Measurements from ENCODE around the gene CDH19.
"Not testable (repeated sequence)": the region's sequence is repeated elsewhere in the genome, so short reads cannot be mapped to it uniquely, and the experiment has no call there.

CDH19 gene

DNA sequence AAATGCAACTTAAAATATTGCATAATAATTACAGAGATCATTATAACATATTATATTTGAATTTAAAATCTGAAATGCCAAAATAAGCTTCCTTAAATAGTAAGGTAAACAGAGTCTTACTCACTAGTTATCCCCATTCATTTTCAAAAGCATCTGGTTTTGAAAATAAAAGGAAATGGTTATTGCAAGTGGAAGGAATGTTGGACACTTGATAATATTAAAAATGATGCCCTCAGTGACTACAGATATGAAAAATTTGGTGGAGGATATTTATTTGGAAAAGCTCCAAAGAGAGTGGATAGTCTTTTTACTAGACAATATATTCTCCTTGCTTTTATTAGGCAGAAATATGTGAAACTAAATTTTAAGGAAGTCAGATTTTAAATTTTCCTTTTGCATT lies 39.7 kb downstream of the CDH19 start:
- DNase-seq (ENCODE audit: low read depth in 2 of 3, low spot score in 1 of 3): no peak

DNA sequence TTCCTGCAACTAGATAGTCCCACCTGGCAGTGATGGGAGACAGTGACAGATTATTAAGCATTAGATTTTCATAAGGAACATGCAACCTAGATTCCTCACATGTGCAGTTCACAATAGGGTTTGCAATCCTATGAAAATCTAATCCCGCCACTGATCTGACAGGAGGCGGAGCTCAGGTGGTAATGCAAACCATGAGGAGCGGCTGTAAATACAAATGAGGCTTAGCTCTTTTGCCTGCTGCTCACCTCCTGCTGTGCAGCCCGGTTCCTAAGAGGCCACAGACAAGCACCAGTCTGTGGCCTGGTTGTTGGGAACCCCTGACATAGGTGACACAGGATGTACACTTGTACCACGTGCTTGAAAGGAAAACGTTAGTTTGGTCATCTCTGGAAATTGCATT lies 41.6 kb downstream of the CDH19 start:
- DNase-seq (ENCODE audit: low read depth in 2 of 3, low spot score in 1 of 3): no peak

DNA sequence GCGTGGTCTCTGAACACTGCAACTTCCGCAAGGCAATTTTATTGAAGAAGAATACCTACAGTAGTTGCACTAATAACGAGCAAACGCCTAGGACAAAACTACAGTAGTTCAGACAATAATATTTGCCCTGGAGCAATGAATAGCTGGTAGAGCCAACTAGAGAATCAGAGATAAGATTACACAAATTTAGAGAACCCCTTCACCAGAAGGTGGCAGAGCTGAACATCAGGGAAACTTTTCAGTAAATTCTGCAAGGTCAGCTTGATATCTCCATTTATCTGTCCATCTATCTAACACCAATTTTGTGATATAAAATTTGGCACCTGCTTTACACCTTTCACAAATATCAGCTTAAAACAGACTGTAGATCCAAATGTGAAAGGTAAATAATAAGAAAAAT lies 43.8 kb downstream of the CDH19 start:
- no peak for DNase-seq (ENCODE audit: low read depth in 2 of 3, low spot score in 1 of 3)

DNA sequence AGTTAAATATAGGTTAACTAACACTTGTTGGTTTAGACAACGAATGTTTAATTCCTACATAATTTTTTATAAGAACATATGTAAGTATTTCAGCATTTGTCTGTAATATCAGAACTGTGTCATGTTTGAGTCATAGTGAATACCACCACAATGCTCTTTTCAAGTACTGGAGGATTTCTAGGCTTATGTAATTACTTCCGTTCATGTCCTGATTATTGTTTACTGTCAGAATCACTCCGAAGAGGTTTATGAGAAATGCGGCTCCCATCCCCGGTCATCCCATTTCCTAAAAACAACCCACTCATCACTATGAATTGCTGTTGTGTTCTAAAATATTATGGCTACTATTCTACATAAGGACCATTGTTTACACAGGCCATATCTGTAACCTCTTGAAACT lies 45.1 kb downstream of the CDH19 start:
- no peak for DNase-seq (ENCODE audit: low read depth in 2 of 3, low spot score in 1 of 3)

DNA sequence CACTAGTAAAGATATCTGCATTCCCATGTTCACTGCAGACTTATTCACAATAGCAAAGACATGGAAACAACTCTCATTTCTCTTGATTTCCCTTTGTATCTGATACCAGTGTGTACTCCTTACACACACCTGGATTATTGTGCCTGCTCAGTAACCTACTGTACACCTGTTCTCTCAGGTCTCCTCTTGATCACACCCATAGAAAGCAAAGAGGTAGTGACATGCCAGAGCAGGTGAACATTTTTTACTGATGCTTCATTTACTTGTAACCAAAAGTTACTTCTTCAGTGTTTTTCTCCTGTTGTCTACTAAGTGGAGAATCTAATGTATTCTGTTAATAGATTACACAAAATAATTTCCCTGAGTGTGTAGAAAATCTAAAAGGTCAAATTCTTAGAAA lies 46.8 kb downstream of the CDH19 start:
- DNase-seq (ENCODE audit: low read depth in 2 of 3, low spot score in 1 of 3): no peak

DNA sequence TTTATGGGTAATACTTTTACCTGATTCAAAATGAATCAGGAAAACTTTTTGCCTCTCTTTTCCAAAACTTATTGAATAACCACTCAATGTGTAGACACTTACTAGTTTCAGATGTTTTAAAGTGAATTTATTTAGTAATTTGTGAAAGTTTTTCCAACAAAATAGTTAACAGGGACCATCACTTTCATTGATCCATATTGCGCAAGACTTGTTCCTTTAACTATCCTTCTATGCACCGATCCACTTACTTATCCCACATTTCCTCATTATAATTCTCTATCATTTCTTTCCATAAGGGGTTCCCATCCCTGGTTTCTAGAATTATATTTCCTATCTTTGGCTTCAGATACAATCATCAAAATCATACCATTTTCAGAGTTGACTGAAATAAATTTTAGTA lies 48.3 kb downstream of the CDH19 start:
- DNase-seq (ENCODE audit: low read depth in 2 of 3, low spot score in 1 of 3): no peak

DNA sequence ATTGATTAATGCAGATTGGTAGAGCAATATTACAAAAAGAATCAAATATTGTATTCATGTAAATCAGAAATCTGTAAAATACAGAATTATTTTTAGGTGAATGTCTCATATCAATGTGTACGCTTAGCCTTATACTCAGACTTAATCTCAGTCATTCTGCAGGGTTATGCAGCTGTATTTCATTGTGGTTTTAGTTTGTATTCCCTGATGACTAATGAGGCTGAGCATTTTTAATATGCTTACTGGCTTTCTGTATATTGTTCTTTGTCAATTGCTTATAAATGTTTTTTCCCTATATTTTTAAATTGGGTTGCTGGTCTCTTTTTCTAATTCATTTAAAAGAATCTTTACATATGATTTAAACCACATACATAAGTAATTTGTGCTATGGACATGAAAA lies 50.1 kb downstream of the CDH19 start:
- no peak for DNase-seq (ENCODE audit: low read depth in 2 of 3, low spot score in 1 of 3)

DNA sequence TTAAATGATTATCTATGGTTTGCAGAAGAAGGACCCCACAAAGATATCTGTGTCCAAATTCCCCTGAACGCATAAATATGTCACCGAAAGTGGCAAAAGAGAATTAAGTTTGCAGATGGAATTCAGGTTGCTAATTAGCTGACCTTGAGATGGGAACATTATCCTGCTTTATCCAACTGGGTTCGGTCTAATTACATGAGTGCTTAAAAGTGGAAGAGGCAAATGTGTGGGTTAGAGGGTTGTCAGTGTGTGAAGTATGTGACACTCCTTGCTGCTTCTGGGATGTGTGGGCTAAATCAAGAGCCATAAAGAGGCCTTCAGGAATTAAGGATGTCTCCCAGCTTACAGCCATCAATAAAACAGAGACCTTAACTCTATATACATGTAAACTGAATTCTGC lies 53.5 kb downstream of the CDH19 start:
- DNase-seq (ENCODE audit: low read depth in 2 of 3, low spot score in 1 of 3): no peak

DNA sequence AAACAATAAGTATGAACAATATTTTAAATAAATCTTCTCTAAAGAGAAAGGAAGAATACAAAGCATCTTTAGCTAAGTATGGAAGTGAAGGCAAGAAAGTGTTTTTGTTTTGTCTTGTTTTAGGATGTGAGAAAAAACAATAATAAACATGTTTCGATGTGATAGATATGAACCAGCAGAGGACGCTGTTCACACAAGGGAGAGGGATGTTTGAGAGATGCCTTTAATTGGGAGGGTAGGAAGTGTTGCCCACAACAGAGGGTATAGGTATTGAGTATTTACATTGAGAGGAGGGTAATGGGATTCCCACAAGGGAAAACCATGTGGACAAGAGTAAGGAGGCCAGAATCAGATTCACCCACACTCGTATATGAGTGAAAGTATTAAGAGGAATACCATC lies 55.1 kb downstream of the CDH19 start:
- no peak for DNase-seq (ENCODE audit: low read depth in 2 of 3, low spot score in 1 of 3)

DNA sequence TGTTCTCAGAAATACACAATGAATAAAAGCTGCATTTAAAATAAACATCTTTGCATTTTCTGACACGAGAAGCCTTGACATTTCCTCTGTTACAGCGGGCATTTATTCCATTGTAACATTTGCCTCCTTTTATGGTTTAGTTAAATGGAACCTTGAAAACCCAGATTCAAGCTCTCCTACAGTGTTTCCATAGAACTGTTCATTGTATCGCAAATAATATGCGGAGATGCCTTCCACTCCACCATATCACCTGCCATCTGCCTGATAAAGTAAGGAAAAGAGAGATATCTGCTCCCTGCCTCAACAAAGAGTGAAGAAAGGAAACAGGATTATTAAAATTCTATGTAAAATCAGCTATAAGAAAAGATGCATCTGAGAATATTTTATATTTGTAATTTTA lies 69.8 kb downstream of the CDH19 start:
- no peak for DNase-seq (ENCODE audit: low read depth in 2 of 3, low spot score in 1 of 3)

DNA sequence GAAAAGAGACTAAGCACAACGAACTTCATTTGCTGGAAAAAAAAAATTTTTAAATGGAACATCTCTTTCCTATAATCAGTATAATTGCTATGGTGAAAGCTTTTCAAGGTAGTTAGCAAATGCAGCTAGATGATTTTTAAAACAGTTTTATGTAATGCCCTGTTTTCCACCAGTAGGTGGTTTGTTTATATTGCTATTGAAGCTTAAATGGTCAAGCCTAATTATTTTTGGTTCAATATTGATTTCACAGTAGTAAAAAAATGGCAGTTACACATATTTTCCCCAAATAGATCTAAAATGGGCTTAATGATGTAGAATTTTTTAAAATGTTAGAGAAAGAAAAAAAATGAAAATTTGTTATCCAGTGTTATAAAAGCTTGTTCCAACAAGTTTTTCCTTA lies 70.2 kb downstream of the CDH19 start:
- no peak for DNase-seq (ENCODE audit: low read depth in 2 of 3, low spot score in 1 of 3)

DNA sequence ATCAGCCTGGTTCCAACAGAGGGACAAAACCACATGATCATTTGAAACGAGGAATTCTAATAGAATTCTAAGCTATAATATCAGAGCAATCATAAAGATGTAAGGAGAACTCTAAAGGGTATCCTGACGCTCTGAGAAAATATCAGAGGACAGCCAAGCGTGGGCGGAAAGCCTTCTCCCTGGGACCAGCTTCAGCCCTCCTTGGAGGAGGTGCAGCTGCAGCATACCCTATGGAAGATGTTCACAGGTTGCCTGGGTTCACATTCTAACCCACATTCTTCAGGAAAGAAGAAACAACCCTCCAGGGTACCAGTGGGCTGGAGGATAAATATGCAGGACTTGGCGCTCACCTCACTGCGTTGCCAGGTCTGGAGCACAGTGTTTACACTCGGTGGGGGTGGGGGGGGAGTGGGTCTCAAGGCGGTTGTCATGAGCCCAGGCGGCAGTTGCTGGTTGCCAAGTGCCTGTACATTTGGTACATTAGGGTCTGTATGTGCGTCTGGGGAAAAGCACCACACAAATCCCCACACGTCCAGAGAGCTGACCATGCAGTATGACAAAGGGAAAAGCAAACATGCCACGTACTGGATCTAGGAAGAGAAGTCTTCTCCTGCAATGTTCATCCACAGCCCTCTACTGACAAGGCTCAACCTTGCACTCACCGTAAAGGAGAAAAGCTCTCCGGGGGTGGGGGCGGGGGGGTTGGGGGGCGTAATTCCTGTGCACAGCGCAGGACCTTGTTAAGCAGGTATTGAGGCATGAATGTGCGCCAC lies 80.5 kb downstream of the CDH19 start:
- DNase-seq (ENCODE audit: low read depth in 2 of 3, low spot score in 1 of 3): no peak

DNA sequence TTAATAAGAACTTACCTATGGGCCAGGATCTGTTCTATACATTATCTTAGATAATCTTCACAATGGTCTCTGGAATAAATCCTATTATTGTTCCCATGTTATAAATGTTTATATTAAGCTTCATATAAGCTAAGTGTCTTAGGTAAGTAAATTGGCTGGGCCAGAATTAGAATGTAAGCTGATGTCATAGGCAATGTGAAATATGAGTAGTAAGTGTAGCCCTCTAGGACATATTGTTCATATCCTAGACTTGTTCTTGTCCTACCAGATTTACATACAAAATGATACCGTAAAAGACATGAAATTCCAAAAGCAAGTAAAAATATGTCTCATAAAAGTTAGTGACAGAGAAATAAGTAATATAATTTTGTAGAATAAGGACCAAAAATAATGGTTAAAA lies 89.9 kb downstream of the CDH19 start:
- no peak for DNase-seq (ENCODE audit: low read depth in 2 of 3, low spot score in 1 of 3)

DNA sequence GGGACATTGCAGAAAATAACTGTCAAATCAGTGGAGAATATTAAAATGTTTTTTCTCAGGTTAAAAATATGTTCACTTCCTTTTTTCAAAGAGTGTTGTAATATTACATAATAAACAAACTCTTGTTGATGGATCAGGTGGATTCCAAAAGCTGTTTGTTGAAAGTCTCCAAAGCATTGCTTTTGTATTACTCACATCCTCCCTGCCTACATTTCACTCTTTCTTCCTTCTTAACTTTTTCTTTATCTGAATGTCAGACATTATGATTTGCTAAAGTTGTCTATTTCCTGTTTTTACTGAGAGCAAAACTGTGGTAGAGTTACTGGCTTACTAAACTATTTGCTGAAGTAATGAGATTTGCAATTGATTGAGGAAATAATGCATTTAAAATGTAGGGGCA lies 92.1 kb downstream of the CDH19 start:
- no peak for DNase-seq (ENCODE audit: low read depth in 2 of 3, low spot score in 1 of 3)

DNA sequence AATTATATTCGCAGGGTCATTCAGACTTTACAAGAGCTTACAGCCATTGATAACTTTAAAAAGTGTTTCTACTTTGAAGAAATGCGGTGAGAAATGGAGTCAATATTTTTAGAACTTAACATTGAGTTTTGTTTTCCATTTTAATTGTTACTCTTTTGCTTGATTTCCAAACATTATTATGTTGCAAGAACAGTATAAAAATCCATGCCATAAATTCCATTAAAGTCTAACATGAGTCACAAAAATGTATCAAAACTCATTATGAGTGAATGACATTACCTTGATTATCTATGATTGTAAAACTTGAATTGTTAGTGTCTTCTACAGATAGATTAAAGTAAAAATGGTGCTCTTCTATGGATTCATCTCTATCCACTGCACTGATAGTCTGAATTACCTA lies 92.6 kb downstream of the CDH19 start:
- DNase-seq (ENCODE audit: low read depth in 2 of 3, low spot score in 1 of 3): no peak

DNA sequence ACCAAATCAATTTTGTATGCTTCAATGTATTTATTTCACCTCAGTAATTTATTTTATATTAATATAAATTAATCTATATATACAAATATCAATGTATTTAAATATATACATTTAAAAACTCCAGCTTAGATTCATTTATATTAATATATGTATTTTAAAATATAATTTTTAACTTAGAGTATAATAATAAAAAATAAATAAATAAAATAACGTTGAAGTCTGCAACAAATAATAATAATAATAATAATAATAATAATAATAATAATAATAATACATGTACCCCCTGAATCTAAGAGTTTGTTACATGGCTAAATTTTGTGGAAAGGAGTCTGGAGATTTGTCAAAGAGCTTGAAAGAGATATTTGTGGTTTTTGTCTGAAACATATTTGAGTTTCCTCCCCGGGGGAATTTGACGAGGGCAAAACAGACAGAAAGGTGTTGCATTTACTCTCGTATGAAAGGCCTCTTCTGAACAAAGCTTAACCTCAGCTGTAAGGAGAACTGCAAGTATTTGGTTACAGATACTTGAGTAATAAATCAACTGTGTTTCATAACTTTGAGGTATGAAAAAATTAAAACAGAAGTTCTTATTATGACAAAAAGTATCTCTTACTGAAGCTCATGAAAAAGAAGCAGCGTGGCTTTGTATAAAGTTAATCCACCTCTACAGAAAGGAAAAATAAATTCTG lies 93.4 kb downstream of the CDH19 start:
- DNase-seq (ENCODE audit: low read depth in 2 of 3, low spot score in 1 of 3): no peak

DNA sequence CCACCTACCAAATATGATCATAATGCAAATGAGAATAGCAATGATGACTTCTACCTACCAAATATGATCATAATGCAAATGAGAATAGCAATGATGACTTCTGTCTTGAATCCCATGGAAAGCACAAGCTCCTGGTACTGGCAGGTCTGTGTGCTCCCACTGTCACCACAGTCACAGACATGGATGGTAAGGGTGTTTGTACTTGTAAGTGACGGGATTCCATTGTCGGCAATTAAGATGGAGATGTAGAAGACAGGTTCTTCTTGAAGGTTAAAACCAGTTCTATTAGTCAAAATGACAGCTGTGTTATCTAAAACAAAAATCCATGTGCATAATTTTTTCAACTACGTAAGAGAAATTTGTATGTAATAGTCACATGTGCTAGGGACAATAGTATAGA lies 95.0 kb downstream of the CDH19 start:
- no peak for DNase-seq (ENCODE audit: low read depth in 2 of 3, low spot score in 1 of 3)

DNA sequence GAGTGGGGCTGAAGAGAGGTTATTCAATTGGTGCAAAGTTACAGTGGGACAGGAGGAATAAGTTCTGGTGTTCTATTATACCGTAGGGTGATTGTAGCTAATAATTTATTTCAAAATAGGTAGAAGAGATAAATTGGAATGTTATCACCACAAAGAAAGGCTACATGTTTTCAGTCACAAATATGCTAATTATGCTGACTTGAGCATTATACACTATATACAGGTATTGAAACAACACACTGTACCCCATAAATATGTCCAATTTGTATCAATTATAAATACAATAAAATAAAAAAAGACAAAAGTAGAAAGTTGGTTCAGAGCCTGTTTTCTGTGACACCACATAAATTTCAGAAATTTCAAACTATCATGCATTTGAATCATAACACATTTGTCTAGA lies 97.7 kb downstream of the CDH19 start:
- DNase-seq (ENCODE audit: low read depth in 2 of 3, low spot score in 1 of 3): no peak

DNA sequence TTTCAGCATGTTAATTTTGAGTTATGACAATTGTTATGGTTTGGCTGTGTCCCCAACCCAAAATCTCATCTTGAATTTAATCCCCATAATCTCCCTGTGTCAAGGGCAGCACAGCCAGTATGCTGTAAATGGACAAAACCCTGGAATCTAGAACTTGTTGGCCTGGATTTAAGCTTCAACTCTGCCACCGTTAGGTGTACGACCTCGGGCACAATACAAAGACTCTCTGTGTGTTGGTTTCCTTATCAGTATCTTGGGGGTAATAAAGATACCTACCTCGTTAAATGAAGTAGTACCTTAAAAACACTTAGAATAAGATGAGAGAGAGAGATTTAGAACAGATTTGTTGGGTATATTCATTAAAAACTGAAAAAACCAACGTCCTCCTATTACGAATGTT lies 106.5 kb downstream of the CDH19 start:
- DNase-seq (ENCODE audit: low read depth in 2 of 3, low spot score in 1 of 3): no peak

DNA sequence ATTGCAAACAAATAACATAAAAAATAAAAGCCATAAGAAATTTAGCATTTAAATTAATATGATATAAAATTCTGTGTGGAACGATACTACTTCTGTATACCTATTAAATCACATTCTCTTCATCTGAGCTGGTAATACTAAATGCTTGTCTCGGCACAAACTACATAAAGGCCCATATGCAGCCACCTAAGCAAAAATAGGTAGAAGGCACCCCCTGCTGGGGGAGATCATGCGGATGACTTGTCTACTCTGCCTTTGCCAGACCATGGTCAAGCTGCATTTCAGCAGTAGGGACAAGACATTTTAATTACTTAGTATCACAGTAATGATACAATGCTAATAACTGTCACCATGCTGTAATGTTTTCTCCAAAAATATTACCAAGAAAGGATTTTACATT lies 108.0 kb downstream of the CDH19 start:
- no peak for DNase-seq (ENCODE audit: low read depth in 2 of 3, low spot score in 1 of 3)

DNA sequence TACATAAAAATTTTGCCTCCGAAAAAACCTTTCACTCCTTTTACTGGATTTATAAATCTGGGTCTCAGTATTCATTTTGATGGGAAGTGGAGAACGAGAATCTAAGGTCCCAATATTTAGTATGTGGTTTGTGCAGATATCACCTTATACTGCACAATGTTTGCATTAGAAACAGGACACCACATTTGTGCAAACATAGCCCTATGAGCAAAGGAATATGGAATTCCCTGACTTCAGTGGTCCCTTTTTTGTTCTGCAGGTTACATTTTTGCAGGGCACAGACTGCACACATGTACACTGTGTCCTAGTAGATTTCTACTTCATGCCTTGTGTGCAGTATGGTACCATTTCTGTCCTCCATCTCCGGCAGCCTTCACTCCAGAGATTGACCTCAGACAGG lies 130.0 kb downstream of the CDH19 start:
- no peak for DNase-seq (ENCODE audit: low read depth in 2 of 3, low spot score in 1 of 3)

DNA sequence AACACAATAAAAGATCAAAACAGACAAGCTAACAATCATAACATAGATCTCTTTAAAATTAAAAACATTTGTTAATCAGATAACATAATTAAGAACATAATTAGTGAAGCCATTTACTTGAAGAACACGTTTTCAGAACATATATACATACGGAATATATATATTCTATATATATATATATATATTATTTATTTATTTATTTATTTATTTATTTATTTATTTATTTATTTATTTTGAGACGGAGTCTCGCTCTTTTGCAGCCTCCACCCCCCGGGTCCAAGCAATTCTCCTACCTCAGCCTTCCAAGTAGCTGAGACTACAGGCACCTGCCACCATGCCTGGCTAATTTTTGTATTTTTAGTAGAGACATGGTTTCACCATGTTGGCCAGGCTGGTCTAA lies 137.7 kb downstream of the CDH19 start:
- DNase-seq (ENCODE audit: low read depth in 2 of 3, low spot score in 1 of 3): not testable (repeated sequence)

DNA sequence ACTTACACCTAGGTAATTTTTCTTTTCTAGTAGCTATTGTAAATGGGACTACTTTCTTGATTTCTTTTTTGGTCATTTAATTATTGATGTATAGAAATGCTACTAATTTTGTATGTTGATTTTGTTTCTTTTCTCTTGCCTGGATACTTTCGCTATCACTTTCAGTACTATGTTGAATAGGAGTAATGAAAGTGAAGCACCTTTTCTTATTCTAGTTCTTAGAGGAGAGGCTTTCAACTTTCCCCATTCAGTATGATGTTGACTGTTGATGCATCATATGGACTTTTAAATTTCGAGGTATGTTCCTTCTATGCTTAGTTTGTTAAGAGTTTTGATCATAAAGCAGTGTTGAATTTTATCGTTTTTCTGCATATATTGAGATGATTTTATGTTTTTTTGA lies 142.5 kb downstream of the CDH19 start:
- DNase-seq (ENCODE audit: low read depth in 2 of 3, low spot score in 1 of 3): no peak
